Kidney tubule cell (primary cell): ENCODE measurements around the gene ALG10.
"Not testable (repeated sequence)": the region's sequence is repeated elsewhere in the genome, so short reads cannot be mapped to it uniquely, and the experiment has no call there.

Source experiments
- DNase-seq: peaks from one replicate; pipeline ENCODE4 v3.0.0-alpha.2; 2018; ENCODE audit warnings: low spot score

Gene ALG10

GRCh38 chr12:34022079-34022830 is at the start of gene ALG10:
Gene ALG10, plus strand, starts transcription at chr12:34022496. Its CDS starts 104 bp downstream, at chr12:34022600.
- DNase-seq, result peak; percentile 97

- not testable (repeated sequence) for DNase-seq
These were observed 49.4 kb upstream of the ALG10 start for GRCh38 chr12:33972884-33973283.

GRCh38 chr12:33977887-33978286 is 44.4 kb upstream of the ALG10 start:
- DNase-seq, result no peak

GRCh38 chr12:33988197-33988805 is 34.0 kb upstream of the ALG10 start:
- DNase-seq, result no peak

- DNase-seq, result peak; percentile 71
These were observed 33.4 kb upstream of the ALG10 start for GRCh38 chr12:33988913-33989312.

- DNase-seq, result no peak
These were observed 27.2 kb upstream of the ALG10 start for GRCh38 chr12:33994857-33995808.

- not testable (repeated sequence) for DNase-seq
These were observed 13.5 kb upstream of the ALG10 start for GRCh38 chr12:34008835-34009234.

- DNase-seq, result no peak
These were observed 5.9 kb upstream of the ALG10 start for GRCh38 chr12:34016361-34016760.

GRCh38 chr12:34021071-34021470 is 1.2 kb upstream of the ALG10 start:
- DNase-seq, result no peak

GRCh38 chr12:34027661-34028060 is 5.4 kb downstream of the ALG10 start:
- DNase-seq, result not testable (repeated sequence)

- no peak for DNase-seq
These were observed 8.3 kb downstream of the ALG10 start for GRCh38 chr12:34030591-34030990.

GRCh38 chr12:34033628-34034296 is 11.5 kb downstream of the ALG10 start:
- peak; percentile 45 for DNase-seq

- DNase-seq, result peak; percentile 18
These were observed 16.1 kb downstream of the ALG10 start for GRCh38 chr12:34038357-34038756.

- DNase-seq, result no peak
These were observed 24.3 kb downstream of the ALG10 start for GRCh38 chr12:34046570-34046969.

- not testable (repeated sequence) for DNase-seq
These were observed 25.6 kb downstream of the ALG10 start for GRCh38 chr12:34047855-34048254.

- DNase-seq, result no peak
These were observed 26.4 kb downstream of the ALG10 start for GRCh38 chr12:34048714-34049113.

GRCh38 chr12:34051486-34051885 is 29.2 kb downstream of the ALG10 start:
- no peak for DNase-seq

GRCh38 chr12:34054938-34055337 is 32.6 kb downstream of the ALG10 start:
- no peak for DNase-seq
